Activated effector memory CD4-positive, alpha-beta T cell treated with Interleukin-2 at 50 U/mL for 16 hours (primary cell): Measurements from ENCODE around the gene RAB6C.
"Not testable (repeated sequence)": the region's sequence is repeated elsewhere in the genome, so short reads cannot be mapped to it uniquely, and the experiment has no call there.

Source experiments
- DNase-seq: peaks from one replicate; pipeline ENCODE4 v3.0.0-alpha.2; 2020

The RAB6C gene

DNA sequence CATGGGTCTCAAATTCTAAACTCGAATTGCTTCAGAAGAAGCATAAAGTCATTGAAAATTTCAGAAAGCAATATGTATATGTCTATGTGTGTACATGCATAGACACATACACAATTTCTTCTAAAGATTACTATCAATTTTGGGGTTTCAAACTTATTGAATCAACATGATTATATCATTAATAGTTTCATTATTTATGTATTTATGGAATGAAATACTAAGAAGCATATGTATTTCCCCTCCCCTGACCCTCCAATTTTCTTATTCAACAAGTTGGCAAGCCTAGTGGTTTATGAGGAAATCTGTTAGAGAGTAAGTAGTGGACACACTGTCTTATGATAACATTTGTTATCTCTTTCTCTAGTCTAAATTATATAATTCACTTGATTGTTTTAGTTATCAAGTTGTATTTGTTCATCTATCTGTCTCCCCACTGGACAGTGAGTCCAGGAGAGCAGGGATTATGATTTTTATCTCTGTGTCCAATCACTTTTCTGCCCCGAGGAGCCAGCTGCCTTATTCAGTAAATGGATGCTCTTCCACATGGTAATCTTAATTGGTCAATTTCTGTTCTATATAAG lies 17.3 kb downstream of the RAB6C start:
- not testable (repeated sequence) for DNase-seq

DNA sequence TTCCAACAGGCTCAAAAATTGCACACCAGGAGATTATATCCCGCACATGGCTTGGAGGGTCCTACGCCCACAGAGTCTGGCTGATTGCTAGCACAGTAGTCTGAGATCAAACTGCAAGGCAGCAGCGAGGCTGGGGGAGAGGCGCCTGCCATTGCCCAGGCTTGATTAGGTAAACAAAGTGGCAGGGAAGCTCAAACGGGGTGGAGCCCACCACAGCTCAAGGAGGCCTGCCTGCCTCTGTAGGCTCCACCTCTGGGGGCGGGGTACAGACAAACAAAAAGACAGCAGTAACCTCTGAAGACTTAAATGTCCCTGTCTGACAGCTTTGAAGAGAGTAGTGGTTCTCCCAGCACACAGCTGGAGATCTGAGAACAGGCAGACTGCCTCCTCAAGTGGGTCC lies 19.3 kb downstream of the RAB6C start:
- not testable (repeated sequence) for DNase-seq

DNA sequence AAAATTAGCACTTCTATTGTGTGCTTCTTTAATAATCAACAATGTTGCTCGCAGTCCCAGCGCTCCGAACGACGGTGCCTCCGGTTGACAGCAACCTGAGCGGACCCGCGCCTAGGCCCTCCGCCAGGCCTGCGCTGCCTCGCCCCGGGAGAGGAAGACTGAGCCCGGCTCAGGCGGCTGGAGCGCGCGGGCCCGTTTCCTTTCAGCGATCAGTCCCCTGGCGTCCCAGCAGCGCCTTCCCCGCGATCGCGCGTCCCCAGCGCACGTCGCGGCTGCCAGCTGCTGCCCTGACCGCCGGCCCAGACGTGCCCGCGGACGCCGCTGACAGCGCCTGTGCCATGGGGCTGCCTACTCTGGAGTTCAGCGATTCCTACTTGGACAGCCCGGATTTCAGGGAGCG lies 26.4 kb downstream of the RAB6C start:
- DNase-seq = not testable (repeated sequence)

DNA sequence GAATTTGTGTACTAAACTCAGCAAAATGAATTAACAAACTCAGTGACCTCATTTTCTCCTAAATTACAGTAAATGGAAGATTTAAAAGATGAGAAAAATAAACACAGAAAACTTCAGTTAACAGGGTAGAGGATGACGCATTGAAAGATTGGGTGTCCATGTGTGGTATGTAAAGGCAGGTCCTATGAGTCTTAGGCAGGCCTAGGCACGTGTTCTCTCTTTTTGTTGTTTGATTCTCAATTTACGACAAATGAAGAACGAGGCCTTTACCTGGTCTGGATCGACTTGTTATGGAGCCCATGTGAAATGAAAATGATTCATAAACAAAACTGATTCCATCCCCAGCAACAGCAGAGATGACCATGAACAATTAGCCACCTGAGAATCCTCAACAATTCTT lies 37.2 kb downstream of the RAB6C start:
- DNase-seq = not testable (repeated sequence)

- DNase-seq = no peak
These were observed 39.9 kb downstream of the RAB6C start for GRCh38 chr2:130019402-130019801.

DNA sequence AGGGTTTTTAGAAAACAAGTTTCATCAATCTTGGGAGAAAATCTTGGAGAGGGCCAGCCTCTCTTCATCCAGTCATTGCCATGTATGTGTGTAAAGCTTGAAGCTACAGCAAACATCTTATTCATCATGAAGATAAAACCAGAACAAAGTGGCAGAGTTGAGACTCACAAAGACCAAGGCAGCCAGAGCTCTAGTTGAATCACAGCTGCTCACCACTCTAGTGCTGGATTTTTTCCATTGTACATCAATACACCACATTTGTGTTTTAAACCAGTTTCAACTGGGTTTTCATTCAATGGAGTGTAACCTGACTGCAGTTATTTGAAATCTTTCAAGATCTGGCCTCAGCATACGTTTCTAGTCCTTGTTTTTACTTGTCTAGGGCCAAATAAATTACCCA lies 40.6 kb downstream of the RAB6C start:
- DNase-seq = not testable (repeated sequence)

- not testable (repeated sequence) for DNase-seq
These were observed 46.5 kb downstream of the RAB6C start for GRCh38 chr2:130025931-130026330.
